H1 (cell line): Measurements from ENCODE around the gene PCDHGB7. TPM values are rescaled to one million over a fixed set of nuclear protein-coding genes. Genes with fewer than 3 reads are reported as not detected.

Source experiments
- CTCF ChIA-PET: fragments of 300-600 bp; sonication (Branson Sonifier 250); formaldehyde crosslinking; loops from one replicate; lab custom pipeline; 2021; ENCODE audit not compliant: partially characterized antibody; lab: Charles Lee
- POLR2A ChIA-PET: fragments of 300-600 bp; sonication (Branson Sonifier 250); formaldehyde crosslinking; loops from one replicate; lab custom pipeline; 2021; ENCODE audit warnings: inconsistent platforms; ENCODE audit not compliant: partially characterized antibody; lab: Charles Lee
- DNase-seq, 2 experiments: peaks; one replicate each; pipeline versions ENCODE4 v3.0.0 to v3.0.0-alpha.2; 2010 to 2022; ENCODE audit warnings: low spot score in 2 of 2, low read depth in 1 of 2, mixed read lengths in 1 of 2
- FAIRE-seq: peaks from 2 replicates; lab custom pipeline; 2011; peaks lifted over from hg19 to GRCh38; lab: Jason Lieb, UNC
- H2AFZ ChIP-seq: 2 replicates; pipeline ENCODE4 v1.8.1; 2012; ENCODE audit warnings: low read length, inconsistent platforms
- H2AK5ac ChIP-seq: 2 replicates; pipeline ENCODE4 v1.6.1; 2013; ENCODE audit warnings: low read depth, low read length
- H2BK120ac ChIP-seq: replicated peaks from 2 replicates; pipeline ENCODE3; 2013; ENCODE audit warnings: low read depth, low read length, inconsistent platforms
- H2BK12ac ChIP-seq: 2 replicates; pipeline ENCODE4 v1.6.1; 2013; ENCODE audit warnings: low read depth, low read length
- H2BK15ac ChIP-seq: 2 replicates; pipeline ENCODE4 v1.6.1; 2013; ENCODE audit warnings: low read length
- H2BK20ac ChIP-seq: 2 replicates; pipeline ENCODE4 v1.6.1; 2013; ENCODE audit warnings: low read length
- H2BK5ac ChIP-seq: 2 replicates; pipeline ENCODE4 v1.6.1; 2013; ENCODE audit warnings: low read depth, low read length
- H3K14ac ChIP-seq: 2 replicates; pipeline ENCODE4 v1.6.1; 2013; ENCODE audit warnings: inconsistent platforms; ENCODE audit not compliant: insufficient read length
- H3K18ac ChIP-seq: 2 replicates; pipeline ENCODE4 v1.6.1; 2013; ENCODE audit warnings: low read length; ENCODE audit errors: extremely low read depth
- H3K23ac ChIP-seq: 2 replicates; pipeline ENCODE4 v1.6.1; 2013; ENCODE audit warnings: inconsistent platforms; ENCODE audit not compliant: insufficient read length
- H3K23me2 ChIP-seq: 2 replicates; pipeline ENCODE4 v1.6.1; 2013; ENCODE audit warnings: low read depth, low read length
- H3K27ac ChIP-seq: 2 replicates; pipeline ENCODE4 v1.6.1; 2011; ENCODE audit warnings: low read depth, low read length, inconsistent platforms
- H3K27me3 ChIP-seq, 4 experiments: replicated peaks in 1 of 4; 1 replicate in 1 of 4; 2 replicates in 3 of 4; pipeline versions ENCODE4 v1.6.1 to v1.8.1; 2011 to 2013; ENCODE audit warnings: low read length in 3 of 4, mild to moderate bottlenecking in 3 of 4, inconsistent platforms in 2 of 4, mixed read lengths in 2 of 4, moderate library complexity in 1 of 4; ENCODE audit not compliant: control insufficient read depth in 3 of 4, insufficient read depth in 3 of 4; ENCODE audit errors: extremely low read depth in 1 of 4
- H3K36me3 ChIP-seq, 4 experiments: 2 replicates each; pipeline versions ENCODE4 v1.6.1 to v1.8.1; 2011 to 2013; ENCODE audit warnings: mild to moderate bottlenecking in 4 of 4, low read length in 3 of 4, moderate library complexity in 2 of 4, control low read depth in 1 of 4, inconsistent platforms in 1 of 4; ENCODE audit not compliant: insufficient read depth in 4 of 4, control insufficient read depth in 2 of 4
- H3K4ac ChIP-seq: replicated peaks from 2 replicates; pipeline ENCODE3; 2013; ENCODE audit warnings: low read length, low read depth, mixed read lengths, inconsistent platforms; ENCODE audit not compliant: insufficient read length
- H3K4me1 ChIP-seq, 4 experiments: replicated peaks in 1 of 4; 1 replicate in 1 of 4; 2 replicates in 3 of 4; pipeline versions ENCODE4 v1.6.1 to v1.8.1; 2011 to 2013; ENCODE audit warnings: low read length in 3 of 4, inconsistent platforms in 2 of 4, mixed read lengths in 1 of 4; ENCODE audit not compliant: insufficient read depth in 4 of 4, control insufficient read depth in 3 of 4
- H3K4me2 ChIP-seq, 2 experiments: 2 replicates each; pipeline versions ENCODE4 v1.6.1 to v1.8.1; 2011 to 2013; ENCODE audit warnings: low read depth in 2 of 2, low read length in 2 of 2, control low read depth in 1 of 2, inconsistent platforms in 1 of 2, mild to moderate bottlenecking in 1 of 2; ENCODE audit not compliant: insufficient read depth in 1 of 2
- H3K4me3 ChIP-seq, 4 experiments: fragments of 200-600, 300-600 bp in 1 of 4; sonication (generic), shearing (Covaris generic), sonication (Bioruptor Twin) in 1 of 4; 2 replicates each; pipeline versions ENCODE4 v1.5.1 to v1.8.1; 2011 to 2016; ENCODE audit warnings: low read length in 4 of 4, low read depth in 3 of 4, control low read depth in 2 of 4, inconsistent platforms in 2 of 4, mild to moderate bottlenecking in 2 of 4, mixed read lengths in 1 of 4, moderate library complexity in 1 of 4; ENCODE audit not compliant: insufficient read depth in 2 of 4; ENCODE audit errors: extremely low read depth in 1 of 4
- H3K56ac ChIP-seq: replicated peaks from 2 replicates; pipeline ENCODE3; 2013; ENCODE audit warnings: low read depth, mild to moderate bottlenecking, mixed read lengths, low read length, inconsistent platforms; ENCODE audit not compliant: insufficient read length
- H3K79me1 ChIP-seq: 2 replicates; pipeline ENCODE4 v1.6.1; 2013; ENCODE audit warnings: low read depth, low read length, control low read depth
- H3K79me2 ChIP-seq, 2 experiments: 2 replicates each; pipeline versions ENCODE4 v1.6.1 to v1.8.1; 2012 to 2013; ENCODE audit warnings: low read length in 2 of 2, mild to moderate bottlenecking in 2 of 2, inconsistent platforms in 1 of 2; ENCODE audit not compliant: insufficient read depth in 2 of 2, control insufficient read depth in 1 of 2
- H3K9ac ChIP-seq, 4 experiments: replicated peaks in 1 of 4; 1 replicate in 1 of 4; 2 replicates in 3 of 4; pipeline versions ENCODE4 v1.6.1 to v1.8.1; 2011 to 2013; ENCODE audit warnings: low read depth in 3 of 4, low read length in 3 of 4, control low read depth in 2 of 4, mild to moderate bottlenecking in 2 of 4, moderate library complexity in 2 of 4, inconsistent platforms in 1 of 4; ENCODE audit errors: extremely low read depth in 1 of 4
- H3K9me3 ChIP-seq, 2 experiments: 2 replicates each; pipeline versions ENCODE4 v1.6.1 to v1.8.1; 2012 to 2013; ENCODE audit warnings: mild to moderate bottlenecking in 2 of 2, moderate library complexity in 2 of 2, control low read depth in 1 of 2, inconsistent platforms in 1 of 2, low read depth in 1 of 2, low read length in 1 of 2, mixed read lengths in 1 of 2; ENCODE audit not compliant: insufficient read depth in 2 of 2
- H4K20me1 ChIP-seq, 2 experiments: replicated peaks in 1 of 2; 2 replicates each; pipeline versions ENCODE3 to v1.8.1; 2011 to 2013; ENCODE audit warnings: inconsistent platforms in 2 of 2, low read length in 2 of 2, mild to moderate bottlenecking in 1 of 2; ENCODE audit not compliant: insufficient read depth in 2 of 2, control insufficient read depth in 1 of 2
- H4K5ac ChIP-seq: 2 replicates; pipeline ENCODE4 v1.6.1; 2013; ENCODE audit warnings: low read length, low read depth, mixed read lengths, inconsistent platforms; ENCODE audit not compliant: insufficient read length
- H4K8ac ChIP-seq: 2 replicates; pipeline ENCODE4 v1.8.0; 2013; ENCODE audit warnings: mild to moderate bottlenecking, moderate library complexity, low read length, inconsistent platforms; ENCODE audit not compliant: insufficient read depth; ENCODE audit errors: extremely low read depth
- H4K91ac ChIP-seq: replicated peaks from 2 replicates; pipeline ENCODE3; 2013; ENCODE audit warnings: low read length, mixed read lengths, inconsistent platforms; ENCODE audit not compliant: insufficient read length
- ATF2 ChIP-seq: IDR thresholded peaks from 2 replicates; pipeline ENCODE4 v1.6.1; 2012; ENCODE audit warnings: low read length, inconsistent platforms
- CBX8 ChIP-seq: fragments of 300-800, 300-1000 bp; sonication (generic); IDR thresholded peaks from 2 replicates; pipeline ENCODE4 v1.7.1; 2016; ENCODE audit warnings: low read depth, low read length, borderline replicate concordance
- CTCF ChIP-seq, 3 experiments: IDR thresholded peaks; 1 replicate in 2 of 3; 2 replicates in 1 of 3; pipeline versions ENCODE4 v1.5.1 to v1.6.1; 2011; ENCODE audit warnings: low read length in 3 of 3, mild to moderate bottlenecking in 3 of 3, inconsistent platforms in 2 of 3, low read depth in 1 of 3, moderate library complexity in 1 of 3; ENCODE audit not compliant: insufficient read depth in 1 of 3; ENCODE audit errors: control extremely low read depth in 1 of 3
- E2F6 ChIP-seq: IDR thresholded peaks from 2 replicates; pipeline ENCODE4 v1.6.1; 2012; ENCODE audit warnings: inconsistent platforms
- KDM5A ChIP-seq: fragments of 200-600 bp; IDR thresholded peaks from 2 replicates; pipeline ENCODE4 v1.7.1; 2012; ENCODE audit warnings: mild to moderate bottlenecking, low read length, inconsistent platforms, mixed read lengths
- POLR2AphosphoS5 ChIP-seq: IDR thresholded peaks from 2 replicates; pipeline ENCODE4 v1.6.1; 2011; ENCODE audit warnings: low read depth, low read length
- RXRA ChIP-seq: IDR thresholded peaks from 2 replicates; pipeline ENCODE4 v1.6.1; 2011; ENCODE audit warnings: low read depth, mild to moderate bottlenecking, low read length, moderate library complexity; ENCODE audit not compliant: insufficient read depth
- SIRT6 ChIP-seq: IDR thresholded peaks from one replicate; pipeline ENCODE4 v1.7.1; 2012; ENCODE audit warnings: low read length, inconsistent platforms
- TAF7 ChIP-seq: optimal IDR thresholded peaks from 2 replicates; pipeline ENCODE3; 2011; ENCODE audit warnings: low read depth, mild to moderate bottlenecking, inconsistent platforms, low read length, moderate library complexity, borderline replicate concordance
- WGBS, 2 experiments: shearing (Covaris generic) in 1 of 2; methylation state at CpG; one replicate each; pipeline versions ENCODE4 v1.1.6 to v1.1.7; 2013 to 2015; ENCODE audit warnings: low lambda C conversion rate in 2 of 2, mixed read lengths in 2 of 2, inconsistent platforms in 1 of 2, low coverage in 1 of 2, missing lambda C conversion rate in 1 of 2; ENCODE audit not compliant: insufficient replicate concordance in 2 of 2, insufficient coverage in 1 of 2, insufficient read length in 1 of 2; ENCODE audit errors: extremely low coverage in 1 of 2, missing lambda C conversion rate in 1 of 2; 5-methylcytosine and 5-hydroxymethylcytosine counted together
- polyA plus RNA-seq, 7 experiments: library from polyadenylated mRNA; depleted of rRNA in 3 of 7; stranded (reverse) in 5 of 7; unstranded in 2 of 7; fragments of >200 nt in 5 of 7; fragments of 200-250 nt in 2 of 7; gene quantifications; 1 replicate in 5 of 7; 2 replicates in 1 of 7; 4 replicates in 1 of 7; pipeline versions ENCODE4 v1.2.1 to v1.2.3, GENCODE V29; 2011 to 2013; ENCODE audit warnings: missing spikeins in 2 of 7, mixed read lengths in 2 of 7
- total RNA-seq: library from RNA; stranded (reverse); fragmentation: NEBNext Ultra II Directional; extraction: Animal tissue kit (Norgen Biotek cat#: 25700); gene quantifications from 2 replicates; pipeline ENCODE4 v1.2.1, GENCODE V29; 2021

The PCDHGB7 gene
- total and polyA plus RNA-seq, 2 of the 8 experiments (the other 6 are each of a cell fraction or from before 2014, with no cell fraction given) = 4.1 to 9.5 TPM

- no peak overlapping the region for H4K5ac ChIP-seq
- H4K8ac ChIP-seq = no peak overlapping the region
- H3K56ac ChIP-seq = no peak overlapping the region
- no peak overlapping the region for H2BK12ac ChIP-seq
- H3K79me1 ChIP-seq = no peaks in the 10 kb centered on the region
- H2AFZ ChIP-seq = no peak overlapping the region
- no peak overlapping the region for H3K4ac ChIP-seq
- no peak overlapping the region for H3K18ac ChIP-seq
- no peak overlapping the region for H3K27ac ChIP-seq
- WGBS, 2 experiments = 96% methylated on average over 2 of the region's 2 CpGs; no CpG with 5 or more reads in 1 of the 2 experiments
- peaks cover 0 to 6% (median 0%) of the 10 kb centered on the region in 4 experiments; a peak in 2 of 8 replicates for H3K36me3 ChIP-seq
- no peak overlapping the region for H2BK120ac ChIP-seq
- H3K9ac ChIP-seq = no peak overlapping the region
- no peak overlapping the region for H3K23ac ChIP-seq
- DNase-seq (no peak), FAIRE-seq (no peak)
- CTCF ChIA-PET = interaction anchor here (7.0 kb wide), 1 partner anchor 15 kb away, joined by 67 read pairs; the partner anchor contains the start of genes PCDHGA11 and PCDHGB7
- peaks cover 18 to 28% of the 10 kb centered on the region in 2 experiments for H3K9me3 ChIP-seq
- no peak overlapping the region for H3K4me2 ChIP-seq
- H3K79me2 ChIP-seq = no peaks in the 10 kb centered on the region
- H2BK20ac ChIP-seq = no peak overlapping the region
- POLR2A ChIA-PET = no interaction called here
- H4K20me1 ChIP-seq = no peaks in the 10 kb centered on the region
- no peak overlapping the region for H2BK5ac ChIP-seq
- H3K27me3 ChIP-seq = no peaks in the 10 kb centered on the region
- no peak overlapping the region for H3K4me3 ChIP-seq
- H2AK5ac ChIP-seq = no peak overlapping the region
- no peaks in the 10 kb centered on the region for H3K4me1 ChIP-seq
- no peak overlapping the region for H4K91ac ChIP-seq
- no peak overlapping the region for H2BK15ac ChIP-seq
- no peaks in the 10 kb centered on the region for H3K23me2 ChIP-seq
- no peak overlapping the region for H3K14ac ChIP-seq
- no peak for TF ChIP-seq ATF2
- no peak for TF ChIP-seq POLR2AphosphoS5
- no peak for TF ChIP-seq TAF7
- no peak for TF ChIP-seq CTCF (IDR thresholded peaks at IDR 0.05; ENCODE audit: control extremely low read depth in 1 of 3, insufficient read depth in 1 of 3, low read depth in 1 of 3, low read length in 3 of 3)
- no peak for TF ChIP-seq KDM5A
- TF ChIP-seq SIRT6 = no peak
- no peak for TF ChIP-seq E2F6
- no peak for TF ChIP-seq CBX8
- no peak for TF ChIP-seq RXRA
Observed at GRCh38 chr5:141434006-141434405, 16.5 kb downstream of the PCDHGB7 start.
